ENCODE data around the gene PLK5.
"Not testable (repeated sequence)": the region's sequence is repeated elsewhere in the genome, so short reads cannot be mapped to it uniquely, and the experiment has no call there.

The PLK5 gene

GRCh38 chr19:1531587-1531986, 7.7 kb downstream of the PLK5 start:
- ChIA-PET POLR2A (ENCODE audit: low non-redundant PET) (no interaction called here), CTCF (interaction anchor here (0.6 to 0.9 kb wide), 2 partner anchors 14 to 92 kb away, joined by 3 read pairs; no protein-coding TSS in a partner anchor)
- H3K27ac ChIP-seq: no peak overlapping the region
- no peak for TF ChIP-seq CTCF (conservative IDR thresholded peaks at IDR 0.05; ENCODE audit: low read depth)
- DNase-seq (ENCODE audit: low spot score): no peak

- TF ChIP-seq CTCF (conservative IDR thresholded peaks at IDR 0.05; ENCODE audit: low read depth): no peak
- H3K27ac ChIP-seq: no peak overlapping the region
- ChIA-PET POLR2A (ENCODE audit: low non-redundant PET) (no interaction called here), CTCF (interaction anchor here (0.9 kb wide), 1 partner anchor 14 kb away, joined by 3 read pairs; no protein-coding TSS in a partner anchor)
- DNase-seq (ENCODE audit: low spot score): no peak
These were observed 8.1 kb downstream of the PLK5 start for GRCh38 chr19:1532003-1532402.

GRCh38 chr19:1533510-1534150, 9.8 kb downstream of the PLK5 start:
- ChIA-PET POLR2A (ENCODE audit: low non-redundant PET) (no interaction called here), CTCF (interaction anchor here (0.6 to 1.3 kb wide), 3 partner anchors 11 to 328 kb away, joined by 3 to 4 read pairs (median 4); no protein-coding TSS in a partner anchor)
- no peak for DNase-seq (ENCODE audit: low spot score)
- no peak for TF ChIP-seq CTCF (conservative IDR thresholded peaks at IDR 0.05; ENCODE audit: low read depth)
- H3K27ac ChIP-seq: no peak overlapping the region

- ChIA-PET CTCF (no interaction called here), POLR2A (ENCODE audit: low non-redundant PET) (no interaction called here)
- no peak overlapping the region for H3K27ac ChIP-seq
- no peak for DNase-seq (ENCODE audit: low spot score)
- no peak for TF ChIP-seq CTCF (conservative IDR thresholded peaks at IDR 0.05; ENCODE audit: low read depth)
These were observed 11.1 kb downstream of the PLK5 start for GRCh38 chr19:1534972-1535371.

GRCh38 chr19:1535699-1536098, 11.8 kb downstream of the PLK5 start:
- POLR2A ChIA-PET (ENCODE audit: low non-redundant PET); DNase-seq (ENCODE audit: low spot score); H3K27ac ChIP-seq; CTCF ChIA-PET: not testable (repeated sequence)

DNA sequence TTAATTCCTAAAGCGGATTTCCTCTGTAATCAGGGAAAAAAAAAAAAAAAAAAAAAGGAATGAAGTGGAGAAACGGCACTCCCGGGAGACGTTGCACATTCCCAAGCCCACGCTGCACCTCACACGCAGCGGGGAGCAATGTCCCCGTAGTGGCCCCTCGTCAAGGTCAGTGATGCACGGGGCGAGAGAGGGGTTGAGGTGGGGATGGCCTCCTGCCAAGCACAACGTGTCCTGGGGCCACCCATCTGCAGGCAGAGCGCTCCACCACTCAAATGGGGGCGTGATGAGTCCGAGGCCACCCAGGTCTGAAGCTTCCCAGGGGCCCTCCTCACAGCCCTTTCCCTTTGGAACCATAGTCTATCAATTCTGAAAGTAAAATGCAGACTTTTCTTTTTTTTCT, 15.1 kb downstream of the PLK5 start:
- ChIA-PET CTCF (no interaction called here), POLR2A (ENCODE audit: low non-redundant PET) (no interaction called here)
- no peak for TF ChIP-seq CTCF (conservative IDR thresholded peaks at IDR 0.05; ENCODE audit: low read depth)
- DNase-seq (ENCODE audit: low spot score): no peak
- H3K27ac ChIP-seq: no peak overlapping the region

GRCh38 chr19:1539749-1540148, 15.9 kb downstream of the PLK5 start:
- H3K27ac ChIP-seq; POLR2A ChIA-PET (ENCODE audit: low non-redundant PET); DNase-seq (ENCODE audit: low spot score): not testable (repeated sequence)
- CTCF ChIA-PET: interaction anchor here (0.6 kb wide), 1 partner anchor 227 kb away, joined by 6 read pairs; no protein-coding TSS in a partner anchor

Measured in RWPE1 (cell line).